Mesenchymal stem cell (in vitro differentiated cells and primary cell): ENCODE measurements around the gene CCDC43.

Experiments
- DNase-seq: peaks from one replicate; pipeline ENCODE4 v3.0.0-alpha.2; 2013
- H2AFZ ChIP-seq: one replicate; pipeline ENCODE4 v1.6.1; 2013; ENCODE audit warnings: low read depth, mild to moderate bottlenecking, control low read depth, inconsistent platforms, low read length, moderate library complexity
- H2AK5ac ChIP-seq: 2 replicates; pipeline ENCODE4 v1.6.1; 2013; ENCODE audit warnings: low read length, moderate library complexity, mild to moderate bottlenecking, inconsistent platforms; ENCODE audit not compliant: severe bottlenecking
- H2BK120ac ChIP-seq: one replicate; pipeline ENCODE4 v1.6.1; 2013; ENCODE audit warnings: low read depth, mild to moderate bottlenecking, inconsistent platforms, low read length, moderate library complexity
- H2BK12ac ChIP-seq, 2 experiments: one replicate each; pipeline ENCODE4 v1.6.1; 2013; ENCODE audit warnings: inconsistent platforms in 2 of 2, low read length in 2 of 2, mild to moderate bottlenecking in 2 of 2, moderate library complexity in 2 of 2, control low read depth in 1 of 2
- H2BK15ac ChIP-seq: one replicate; pipeline ENCODE4 v1.6.1; 2013; ENCODE audit warnings: mild to moderate bottlenecking, low read depth, inconsistent platforms; ENCODE audit not compliant: poor library complexity, severe bottlenecking
- H2BK5ac ChIP-seq: 2 replicates; pipeline ENCODE4 v1.6.1; 2013; ENCODE audit warnings: low read depth, mild to moderate bottlenecking, low read length, control low read depth, inconsistent platforms; ENCODE audit not compliant: poor library complexity, severe bottlenecking
- H3K14ac ChIP-seq, 2 experiments: one replicate each; pipeline ENCODE4 v1.6.1; 2013; ENCODE audit warnings: inconsistent platforms in 2 of 2, low read length in 2 of 2, control low read depth in 1 of 2, mild to moderate bottlenecking in 1 of 2, moderate library complexity in 1 of 2
- H3K18ac ChIP-seq, 2 experiments: one replicate each; pipeline ENCODE4 v1.6.1; 2013; ENCODE audit warnings: inconsistent platforms in 2 of 2, low read length in 2 of 2, control low read depth in 1 of 2, low read depth in 1 of 2, mild to moderate bottlenecking in 1 of 2
- H3K23ac ChIP-seq, 2 experiments: one replicate each; pipeline ENCODE4 v1.6.1; 2013; ENCODE audit warnings: inconsistent platforms in 2 of 2, low read length in 2 of 2, mild to moderate bottlenecking in 2 of 2, moderate library complexity in 2 of 2, control low read depth in 1 of 2
- H3K27ac ChIP-seq: 2 replicates; pipeline ENCODE4 v1.5.1; 2013; ENCODE audit warnings: mild to moderate bottlenecking, moderate library complexity, low read length, control low read depth, inconsistent platforms; ENCODE audit not compliant: poor library complexity, severe bottlenecking
- H3K27me3 ChIP-seq, 2 experiments: 2 replicates each; pipeline versions ENCODE4 v1.6.1 to v1.7.0; 2013; ENCODE audit warnings: low read length in 2 of 2, mild to moderate bottlenecking in 2 of 2, moderate library complexity in 2 of 2, control low read depth in 1 of 2, inconsistent platforms in 1 of 2; ENCODE audit not compliant: control insufficient read depth in 1 of 2, insufficient read depth in 1 of 2
- H3K36me3 ChIP-seq, 2 experiments: 2 replicates each; pipeline versions ENCODE4 v1.6.1 to v1.7.0; 2013; ENCODE audit warnings: low read length in 2 of 2, control low read depth in 1 of 2, inconsistent platforms in 1 of 2, low read depth in 1 of 2, mild to moderate bottlenecking in 1 of 2; ENCODE audit not compliant: insufficient read depth in 2 of 2, control insufficient read depth in 1 of 2
- H3K4ac ChIP-seq, 2 experiments: one replicate each; pipeline ENCODE4 v1.6.1; 2013; ENCODE audit warnings: inconsistent platforms in 2 of 2, low read length in 2 of 2, mild to moderate bottlenecking in 2 of 2, moderate library complexity in 2 of 2, control low read depth in 1 of 2, low read depth in 1 of 2
- H3K4me1 ChIP-seq: 2 replicates; pipeline ENCODE4 v1.6.1; 2013; ENCODE audit warnings: low read depth, low read length, control low read depth; ENCODE audit not compliant: control insufficient read depth, insufficient read depth
- H3K4me2 ChIP-seq: 2 replicates; pipeline ENCODE4 v1.6.1; 2013; ENCODE audit warnings: low read length, mild to moderate bottlenecking, inconsistent platforms; ENCODE audit not compliant: poor library complexity, severe bottlenecking
- H3K4me3 ChIP-seq, 2 experiments: 2 replicates each; pipeline versions ENCODE4 v1.5.1 to v1.7.0; 2013; ENCODE audit warnings: low read length in 2 of 2, mild to moderate bottlenecking in 2 of 2, control low read depth in 1 of 2, low read depth in 1 of 2; ENCODE audit not compliant: insufficient read depth in 1 of 2
- H3K79me1 ChIP-seq: replicated peaks from 2 replicates; pipeline ENCODE4 v1.6.1; 2013; ENCODE audit warnings: mild to moderate bottlenecking, control low read depth, low read length, inconsistent platforms; ENCODE audit not compliant: poor library complexity, severe bottlenecking
- H3K9ac ChIP-seq: 2 replicates; pipeline ENCODE4 v1.7.0; 2013; ENCODE audit warnings: mild to moderate bottlenecking, low read length, moderate library complexity
- H3K9me3 ChIP-seq: 2 replicates; pipeline ENCODE4 v1.7.0; 2013; ENCODE audit warnings: mild to moderate bottlenecking, low read length; ENCODE audit not compliant: control insufficient read depth
- H4K8ac ChIP-seq: one replicate; pipeline ENCODE4 v1.6.1; 2013; ENCODE audit warnings: inconsistent platforms, mild to moderate bottlenecking, low read length, moderate library complexity
- H4K91ac ChIP-seq: one replicate; pipeline ENCODE4 v1.6.1; 2013; ENCODE audit warnings: mild to moderate bottlenecking, low read length, inconsistent platforms
- WGBS: methylation state at CpG from one replicate; pipeline ENCODE4 v1.1.7; 2013; ENCODE audit warnings: mixed read lengths; 5-methylcytosine and 5-hydroxymethylcytosine counted together

CCDC43 gene

DNA sequence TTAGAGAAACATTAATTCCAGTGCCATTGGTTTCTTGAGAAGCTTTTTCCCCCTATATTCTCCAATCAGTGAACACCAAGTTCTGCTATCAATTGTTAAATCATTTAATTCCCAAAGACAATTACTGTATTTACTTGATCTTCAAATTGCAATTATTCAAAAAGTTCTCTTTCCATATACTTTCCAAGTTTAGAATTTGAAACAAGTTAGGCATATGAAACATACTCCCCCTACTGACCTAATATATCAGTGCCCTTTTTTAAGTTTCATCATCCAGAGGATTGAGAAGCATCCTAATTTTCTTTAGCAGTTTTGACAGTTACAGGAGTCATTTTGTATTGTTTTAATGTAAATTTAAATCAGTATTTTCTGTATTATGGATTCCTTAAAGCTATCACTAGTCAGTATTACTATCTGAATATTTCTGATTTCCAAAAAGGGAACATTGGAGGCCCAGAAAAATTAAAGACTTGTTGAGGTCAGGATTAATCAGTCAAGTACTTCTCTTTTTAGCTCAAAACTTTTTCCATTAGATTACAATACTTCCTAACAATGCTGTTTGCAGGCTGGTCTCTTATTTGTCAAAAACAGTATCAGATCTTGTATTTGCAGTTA lies 17.0 kb downstream of the CCDC43 start:
- H3K27me3 ChIP-seq: no peaks in the 10 kb centered on the region
- no peaks in the 10 kb centered on the region for H3K4me1 ChIP-seq
- H3K23ac ChIP-seq: no peak overlapping the region
- no peak overlapping the region for H3K4me3 ChIP-seq
- H2AK5ac ChIP-seq: no peak overlapping the region
- no peak overlapping the region for H3K4me2 ChIP-seq
- no peak overlapping the region for H4K8ac ChIP-seq
- no peak overlapping the region for H2AFZ ChIP-seq
- peak; percentile 40 for DNase-seq
- no peak overlapping the region for H2BK120ac ChIP-seq
- no peak overlapping the region for H2BK15ac ChIP-seq
- no peak overlapping the region for H3K9ac ChIP-seq
- no peaks in the 10 kb centered on the region for H3K79me1 ChIP-seq
- no peak overlapping the region for H3K4ac ChIP-seq
- H3K36me3 ChIP-seq: no peaks in the 10 kb centered on the region
- no peak overlapping the region for H2BK5ac ChIP-seq
- H2BK12ac ChIP-seq: no peak overlapping the region
- no peaks in the 10 kb centered on the region for H3K9me3 ChIP-seq
- no peak overlapping the region for H3K14ac ChIP-seq
- H3K18ac ChIP-seq: no peak overlapping the region
- H3K27ac ChIP-seq: no peak overlapping the region
- no peak overlapping the region for H4K91ac ChIP-seq

DNA sequence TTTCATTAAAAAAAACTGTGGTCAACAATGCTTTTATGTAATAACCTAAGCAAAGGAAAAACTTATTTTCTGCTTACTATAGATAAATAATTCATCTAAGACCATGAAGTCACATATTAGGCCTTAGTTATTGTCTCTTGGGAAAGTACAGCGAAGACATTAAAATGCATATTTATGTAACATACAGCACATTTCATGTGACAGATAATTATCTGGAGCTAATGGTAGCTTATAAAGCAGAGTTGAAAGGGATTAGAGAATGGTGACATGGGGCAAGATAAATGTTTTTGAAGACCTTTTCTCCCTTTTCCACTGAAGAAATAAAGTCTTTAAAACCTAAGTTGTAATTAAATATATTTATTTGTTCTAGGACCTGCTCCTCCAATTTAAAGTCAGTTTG lies 23.6 kb downstream of the CCDC43 start:
- H3K4ac ChIP-seq: no peak overlapping the region

DNA sequence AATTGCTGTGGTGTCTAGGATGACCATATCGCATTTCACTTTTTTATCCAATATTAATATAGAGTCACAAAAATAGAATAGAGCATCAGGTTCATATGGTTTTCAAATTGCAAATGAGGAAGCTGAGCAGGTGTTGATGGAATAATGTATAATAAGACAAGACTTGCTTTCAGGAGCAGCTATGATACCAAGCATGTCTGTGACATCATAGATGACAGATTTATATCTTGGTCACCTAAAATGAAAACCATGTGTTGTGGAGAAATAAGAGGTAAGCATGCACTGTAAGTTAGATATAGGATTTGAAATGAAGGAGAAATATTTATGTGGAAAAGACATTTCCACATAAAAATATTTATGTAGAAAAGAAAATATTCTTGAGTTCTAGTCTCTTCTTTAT lies 24.7 kb downstream of the CCDC43 start:
- H2BK120ac ChIP-seq: no peak overlapping the region
- no peak overlapping the region for H3K4me3 ChIP-seq
- H3K36me3 ChIP-seq: no peaks in the 10 kb centered on the region
- no peak overlapping the region for H3K23ac ChIP-seq
- H3K14ac ChIP-seq: no peak overlapping the region
- no peak overlapping the region for H3K27ac ChIP-seq
- no peak overlapping the region for H3K4ac ChIP-seq
- no peak for DNase-seq
- WGBS: no CpG with 5 or more reads among the region's 1 CpG
- H2BK12ac ChIP-seq: no peak overlapping the region
- H3K79me1 ChIP-seq: no peaks in the 10 kb centered on the region
- H3K18ac ChIP-seq: no peak overlapping the region
- no peak overlapping the region for H3K4me2 ChIP-seq
- H3K27me3 ChIP-seq: no peaks in the 10 kb centered on the region
- H4K91ac ChIP-seq: no peak overlapping the region
- no peaks in the 10 kb centered on the region for H3K4me1 ChIP-seq
- H2BK15ac ChIP-seq: no peak overlapping the region
- H2BK5ac ChIP-seq: no peak overlapping the region
- H2AFZ ChIP-seq: no peak overlapping the region
- H3K9ac ChIP-seq: no peak overlapping the region
- H4K8ac ChIP-seq: no peak overlapping the region
- no peak overlapping the region for H2AK5ac ChIP-seq
- H3K9me3 ChIP-seq: no peaks in the 10 kb centered on the region

More for the DNA sequence above, 23.6 kb downstream of the CCDC43 start:
- no peak overlapping the region for H2AK5ac ChIP-seq
- H3K18ac ChIP-seq: no peak overlapping the region
- H3K4me1 ChIP-seq: no peaks in the 10 kb centered on the region
- H2BK120ac ChIP-seq: no peak overlapping the region
- H3K14ac ChIP-seq: no peak overlapping the region
- no peak overlapping the region for H2BK5ac ChIP-seq
- H4K8ac ChIP-seq: no peak overlapping the region
- H2BK15ac ChIP-seq: no peak overlapping the region
- H3K4me3 ChIP-seq: no peak overlapping the region
- H3K27ac ChIP-seq: no peak overlapping the region
- H3K79me1 ChIP-seq: no peaks in the 10 kb centered on the region
- no peak overlapping the region for H3K23ac ChIP-seq
- H2BK12ac ChIP-seq: no peak overlapping the region
- WGBS: no CpG with 5 or more reads among the region's 1 CpG
- H2AFZ ChIP-seq: no peak overlapping the region
- H4K91ac ChIP-seq: no peak overlapping the region
- H3K9me3 ChIP-seq: no peaks in the 10 kb centered on the region
- H3K9ac ChIP-seq: no peak overlapping the region
- no peaks in the 10 kb centered on the region for H3K36me3 ChIP-seq
- no peak for DNase-seq
- no peaks in the 10 kb centered on the region for H3K27me3 ChIP-seq
- no peak overlapping the region for H3K4me2 ChIP-seq

DNA sequence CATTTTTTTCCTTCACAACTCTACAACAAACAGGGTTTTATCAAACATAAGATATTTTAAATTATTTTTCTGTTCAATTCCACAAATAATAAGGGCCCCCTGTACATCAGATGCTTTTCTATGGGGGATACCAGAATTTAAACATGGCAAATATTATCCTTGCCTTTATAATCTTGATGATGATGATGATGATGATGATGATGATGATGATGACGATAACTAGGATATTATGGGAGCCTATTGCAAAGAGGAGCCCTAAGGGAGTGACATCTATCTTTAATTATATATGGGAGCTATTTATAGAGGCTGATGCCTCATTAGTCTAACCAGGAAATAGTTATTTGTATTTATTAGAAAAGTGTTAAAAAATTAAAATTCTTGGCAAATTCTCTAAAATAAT lies 26.5 kb downstream of the CCDC43 start:
- H3K79me1 ChIP-seq: no peaks in the 10 kb centered on the region
- H2BK5ac ChIP-seq: no peak overlapping the region
- H3K4me1 ChIP-seq: no peaks in the 10 kb centered on the region
- no peak overlapping the region for H3K18ac ChIP-seq
- no peaks in the 10 kb centered on the region for H3K27me3 ChIP-seq
- no peak overlapping the region for H3K14ac ChIP-seq
- no peak overlapping the region for H3K9ac ChIP-seq
- H2AK5ac ChIP-seq: no peak overlapping the region
- no peak overlapping the region for H3K23ac ChIP-seq
- H3K4me3 ChIP-seq: no peak overlapping the region
- H2AFZ ChIP-seq: no peak overlapping the region
- H2BK12ac ChIP-seq: no peak overlapping the region
- WGBS: 93% methylated on average over 1 of the region's 1 CpG
- H3K9me3 ChIP-seq: no peaks in the 10 kb centered on the region
- no peak overlapping the region for H3K4me2 ChIP-seq
- no peak overlapping the region for H3K4ac ChIP-seq
- H4K8ac ChIP-seq: no peak overlapping the region
- DNase-seq: no peak
- no peaks in the 10 kb centered on the region for H3K36me3 ChIP-seq
- H3K27ac ChIP-seq: no peak overlapping the region
- H4K91ac ChIP-seq: no peak overlapping the region
- no peak overlapping the region for H2BK15ac ChIP-seq
- H2BK120ac ChIP-seq: no peak overlapping the region
